ENCODE measurements around the gene CMIP. TPM values are rescaled to one million over a fixed set of nuclear protein-coding genes. Genes with fewer than 3 reads are reported as not detected.

The CMIP gene
- total RNA-seq, 1 experiment from 2014 or later = 10.7 TPM

- Histone ChIP-seq H3K36me3 (peaks cover 20% of the 10 kb centered on the region), H3K27ac (no peak overlapping the region), H3K4me1 (replicated peaks) (peaks cover 57% of the 10 kb centered on the region), H3K4me3 (no peak overlapping the region), H3K27me3 (replicated peaks) (no peaks in the 10 kb centered on the region), H3K9me3 (replicated peaks) (no peaks in the 10 kb centered on the region)
- no peak for DNase-seq (ENCODE audit: low read depth in 1 of 2, low spot score in 2 of 2)
Observed at GRCh38 chr16:81652798-81653505, 208.3 kb downstream of the CMIP start.

DNA sequence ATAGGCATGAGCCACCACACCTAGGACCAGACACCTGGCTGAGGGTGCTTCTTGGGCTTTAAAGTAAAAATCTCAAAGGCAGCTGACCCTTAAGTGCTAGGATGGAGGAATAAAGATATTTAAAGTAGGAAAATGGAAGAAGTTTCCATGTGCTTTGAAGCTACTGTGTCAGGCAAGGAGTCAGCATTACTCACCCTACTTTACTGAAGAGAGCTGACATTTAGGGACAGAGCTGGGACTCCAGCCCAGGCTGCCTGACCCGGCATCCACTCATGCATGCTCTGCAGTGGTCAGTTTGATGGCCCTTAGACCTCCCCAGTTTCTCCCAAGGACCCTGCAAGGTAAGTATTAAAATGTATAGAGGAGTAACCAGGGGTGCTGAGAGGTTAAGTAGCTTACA lies 209.7 kb downstream of the CMIP start:
- peaks cover 52% of the 10 kb centered on the region for H3K4me1 ChIP-seq (replicated peaks)
- H3K4me3 ChIP-seq = no peak overlapping the region
- H3K9me3 ChIP-seq (replicated peaks) = no peaks in the 10 kb centered on the region
- no peak for DNase-seq (ENCODE audit: low read depth in 1 of 2, low spot score in 2 of 2)
- no peak overlapping the region for H3K27ac ChIP-seq
- peaks cover 27% of the 10 kb centered on the region for H3K36me3 ChIP-seq
- H3K27me3 ChIP-seq (replicated peaks) = no peaks in the 10 kb centered on the region

DNA sequence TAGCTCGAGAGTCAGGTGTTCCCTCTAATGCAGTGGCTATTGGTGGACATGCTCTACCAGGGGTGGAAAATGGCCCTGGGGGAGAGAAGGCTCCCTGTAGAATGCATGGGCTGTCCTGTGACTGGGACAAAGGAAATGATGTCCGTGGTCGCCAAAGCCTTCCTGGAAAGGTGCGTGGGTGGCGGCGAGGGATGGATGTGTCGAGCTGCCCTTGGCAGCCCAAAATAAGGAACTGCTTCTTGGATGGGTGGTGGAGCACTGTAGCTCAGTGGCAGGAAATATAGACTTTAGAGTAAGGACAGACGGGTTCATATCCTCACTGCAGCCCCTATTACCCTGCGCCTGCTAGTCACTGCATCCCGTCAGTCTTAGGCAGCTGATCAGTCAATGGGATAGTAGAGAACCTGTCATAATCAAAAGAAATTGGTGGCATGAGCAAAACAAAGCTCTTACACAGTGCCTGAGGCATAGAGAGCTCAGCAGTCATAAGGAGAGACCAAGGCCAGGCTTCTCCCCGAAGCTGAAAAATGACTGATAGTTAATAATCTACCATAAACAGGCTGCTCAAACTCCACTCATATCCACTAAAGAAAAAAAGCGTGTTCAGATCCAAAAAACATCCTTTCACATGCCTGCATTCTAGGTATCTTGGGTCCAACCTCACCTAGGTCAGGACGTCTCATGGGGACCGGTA lies 211.0 kb downstream of the CMIP start:
- no peak overlapping the region for H3K27ac ChIP-seq
- H3K36me3 ChIP-seq = peaks cover 27% of the 10 kb centered on the region
- H3K4me1 ChIP-seq (replicated peaks) = peaks cover 42% of the 10 kb centered on the region
- no peaks in the 10 kb centered on the region for H3K9me3 ChIP-seq (replicated peaks)
- H3K4me3 ChIP-seq = no peak overlapping the region
- H3K27me3 ChIP-seq (replicated peaks) = no peaks in the 10 kb centered on the region
- DNase-seq (ENCODE audit: low read depth in 1 of 2, low spot score in 2 of 2) = no peak

DNA sequence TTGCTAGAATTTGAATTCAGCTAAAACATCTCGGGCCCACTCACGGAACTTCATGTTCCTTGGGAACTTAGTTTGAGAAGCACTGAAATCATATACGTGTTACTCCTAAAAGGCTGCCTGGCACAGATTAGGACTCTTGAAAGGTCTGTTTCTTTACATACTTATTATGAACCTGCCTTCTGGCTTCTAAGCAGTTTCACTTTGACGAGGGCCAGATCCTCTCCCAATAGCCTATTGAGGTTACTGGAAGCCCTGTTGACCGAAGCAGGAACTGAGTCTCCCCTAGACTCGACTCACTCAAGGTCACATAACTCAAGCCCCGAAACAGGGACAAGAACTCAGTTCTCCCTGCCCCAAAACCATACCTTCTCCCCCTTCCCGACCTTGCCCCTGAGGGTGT lies 212.6 kb downstream of the CMIP start:
- no peaks in the 10 kb centered on the region for H3K9me3 ChIP-seq (replicated peaks)

GRCh38 chr16:81657781-81658180 lies 213.2 kb downstream of the CMIP start:
- H3K27ac ChIP-seq = peak overlapping the region; percentile 94
- H3K9me3 ChIP-seq (replicated peaks) = no peaks in the 10 kb centered on the region
- H3K4me3 ChIP-seq = peak overlapping the region; percentile 16
- peaks cover 46% of the 10 kb centered on the region for H3K4me1 ChIP-seq (replicated peaks)
- peaks cover 30% of the 10 kb centered on the region for H3K36me3 ChIP-seq
- peak; percentile 95 to 96 for DNase-seq (ENCODE audit: low read depth in 1 of 2, low spot score in 2 of 2)
- H3K27me3 ChIP-seq (replicated peaks) = no peaks in the 10 kb centered on the region

More for the DNA sequence above, 212.6 kb downstream of the CMIP start:
- no peaks in the 10 kb centered on the region for H3K27me3 ChIP-seq (replicated peaks)
- H3K4me1 ChIP-seq (replicated peaks) = peaks cover 42% of the 10 kb centered on the region
- peak overlapping the region; percentile 94 for H3K27ac ChIP-seq
- peaks cover 34% of the 10 kb centered on the region for H3K36me3 ChIP-seq
- H3K4me3 ChIP-seq = peak overlapping the region; percentile 16
- no peak for DNase-seq (ENCODE audit: low read depth in 1 of 2, low spot score in 2 of 2)

- Histone ChIP-seq H3K27ac (peak overlapping the region; percentile 94; the same call in 1 of the 2 replicates), H3K4me1 (replicated peaks) (peaks cover 52% of the 10 kb centered on the region), H3K4me3 (no peak overlapping the region)
Observed at GRCh38 chr16:81658373-81658772, 213.8 kb downstream of the CMIP start.

GRCh38 chr16:81659249-81659648 lies 214.6 kb downstream of the CMIP start:
- Histone ChIP-seq H3K36me3 (peaks cover 22% of the 10 kb centered on the region), H3K27ac (no peak overlapping the region)

More at GRCh38 chr16:81658373-81658772, 213.8 kb downstream of the CMIP start:
- Histone ChIP-seq H3K36me3 (peaks cover 24% of the 10 kb centered on the region), H3K9me3 (replicated peaks) (no peaks in the 10 kb centered on the region), H3K27me3 (replicated peaks) (no peaks in the 10 kb centered on the region)
- no peak for DNase-seq (ENCODE audit: low read depth in 1 of 2, low spot score in 2 of 2)

GRCh38 chr16:81661082-81661481 lies 216.5 kb downstream of the CMIP start:
- H3K4me1 ChIP-seq (replicated peaks) = peaks cover 41% of the 10 kb centered on the region
- no peak overlapping the region for H3K4me3 ChIP-seq
- H3K27me3 ChIP-seq (replicated peaks) = no peaks in the 10 kb centered on the region
- H3K27ac ChIP-seq = no peak overlapping the region
- peaks cover 26% of the 10 kb centered on the region for H3K36me3 ChIP-seq
- DNase-seq (ENCODE audit: low read depth in 1 of 2, low spot score in 2 of 2) = no peak
- H3K9me3 ChIP-seq (replicated peaks) = no peaks in the 10 kb centered on the region

More at GRCh38 chr16:81659249-81659648, 214.6 kb downstream of the CMIP start:
- no peak for DNase-seq (ENCODE audit: low read depth in 1 of 2, low spot score in 2 of 2)
- H3K27me3 ChIP-seq (replicated peaks) = no peaks in the 10 kb centered on the region
- peaks cover 59% of the 10 kb centered on the region for H3K4me1 ChIP-seq (replicated peaks)
- no peak overlapping the region for H3K4me3 ChIP-seq
- no peaks in the 10 kb centered on the region for H3K9me3 ChIP-seq (replicated peaks)

- H3K9me3 ChIP-seq (replicated peaks) = no peaks in the 10 kb centered on the region
- no peak overlapping the region for H3K27ac ChIP-seq
- H3K4me3 ChIP-seq = no peak overlapping the region
- DNase-seq (ENCODE audit: low read depth in 1 of 2, low spot score in 2 of 2) = no peak
- peaks cover 28% of the 10 kb centered on the region for H3K4me1 ChIP-seq (replicated peaks)
- peaks cover 16% of the 10 kb centered on the region for H3K36me3 ChIP-seq
- no peaks in the 10 kb centered on the region for H3K27me3 ChIP-seq (replicated peaks)
Observed at GRCh38 chr16:81664153-81664552, 219.5 kb downstream of the CMIP start.

GRCh38 chr16:81665588-81665987 lies 221.0 kb downstream of the CMIP start:
- H3K27me3 ChIP-seq (replicated peaks) = no peaks in the 10 kb centered on the region
- H3K9me3 ChIP-seq (replicated peaks) = no peaks in the 10 kb centered on the region
- H3K4me3 ChIP-seq = no peak overlapping the region
- H3K4me1 ChIP-seq (replicated peaks) = peaks cover 28% of the 10 kb centered on the region
- H3K27ac ChIP-seq = no peak overlapping the region
- peaks cover 22% of the 10 kb centered on the region for H3K36me3 ChIP-seq
- no peak for DNase-seq (ENCODE audit: low read depth in 1 of 2, low spot score in 2 of 2)

GRCh38 chr16:81666113-81666512 lies 221.5 kb downstream of the CMIP start:
- H3K36me3 ChIP-seq = peaks cover 18% of the 10 kb centered on the region
- H3K27me3 ChIP-seq (replicated peaks) = no peaks in the 10 kb centered on the region
- H3K4me3 ChIP-seq = no peak overlapping the region
- peaks cover 28% of the 10 kb centered on the region for H3K4me1 ChIP-seq (replicated peaks)
- no peaks in the 10 kb centered on the region for H3K9me3 ChIP-seq (replicated peaks)
- DNase-seq (ENCODE audit: low read depth in 1 of 2, low spot score in 2 of 2) = no peak
- no peak overlapping the region for H3K27ac ChIP-seq

DNA sequence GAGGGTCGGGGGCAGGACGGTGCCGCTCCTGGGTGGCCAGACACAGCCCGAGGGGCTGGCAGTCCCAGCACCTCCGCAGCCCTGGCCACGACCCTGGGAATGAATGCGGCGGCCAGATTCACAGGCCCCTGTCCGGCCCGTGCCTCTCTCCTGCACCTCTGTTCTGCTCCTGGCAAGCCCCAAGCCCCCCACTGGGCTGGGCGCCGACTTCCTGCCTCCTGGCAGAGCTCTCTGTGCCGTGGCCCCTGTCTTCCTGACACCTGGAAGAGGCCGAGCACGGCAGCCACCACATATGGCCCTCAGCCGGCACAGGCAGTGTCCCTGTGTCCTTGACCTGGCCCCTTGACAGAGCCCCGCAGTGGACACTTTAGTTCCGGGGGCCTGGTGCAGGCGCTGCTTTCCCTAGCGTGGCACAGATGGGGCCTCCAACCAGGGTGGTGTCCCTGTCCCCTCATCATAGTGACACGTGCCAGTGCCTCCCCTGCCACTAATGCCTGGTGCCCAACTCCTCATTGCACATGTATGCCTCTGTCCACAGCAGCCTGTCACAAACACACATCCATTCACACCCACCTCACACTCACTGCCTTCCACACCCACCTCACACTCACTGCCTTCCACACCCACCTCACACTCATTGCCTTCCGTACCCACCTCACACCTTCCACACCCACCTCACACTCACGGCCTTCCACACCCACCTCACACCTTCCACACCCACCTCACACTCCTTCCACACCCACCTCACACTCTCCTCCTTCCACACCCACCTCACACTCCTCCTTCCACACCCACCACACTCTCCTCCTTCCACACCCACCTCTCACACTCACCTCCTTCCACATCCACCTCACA lies 223.9 kb downstream of the CMIP start:
- peaks cover 32% of the 10 kb centered on the region for H3K4me1 ChIP-seq (replicated peaks)
- no peak overlapping the region for H3K27ac ChIP-seq
- no peaks in the 10 kb centered on the region for H3K27me3 ChIP-seq (replicated peaks)
- peaks cover 21% of the 10 kb centered on the region for H3K36me3 ChIP-seq
- no peak for DNase-seq (ENCODE audit: low read depth in 1 of 2, low spot score in 2 of 2)
- no peaks in the 10 kb centered on the region for H3K9me3 ChIP-seq (replicated peaks)
- H3K4me3 ChIP-seq = no peak overlapping the region

DNA sequence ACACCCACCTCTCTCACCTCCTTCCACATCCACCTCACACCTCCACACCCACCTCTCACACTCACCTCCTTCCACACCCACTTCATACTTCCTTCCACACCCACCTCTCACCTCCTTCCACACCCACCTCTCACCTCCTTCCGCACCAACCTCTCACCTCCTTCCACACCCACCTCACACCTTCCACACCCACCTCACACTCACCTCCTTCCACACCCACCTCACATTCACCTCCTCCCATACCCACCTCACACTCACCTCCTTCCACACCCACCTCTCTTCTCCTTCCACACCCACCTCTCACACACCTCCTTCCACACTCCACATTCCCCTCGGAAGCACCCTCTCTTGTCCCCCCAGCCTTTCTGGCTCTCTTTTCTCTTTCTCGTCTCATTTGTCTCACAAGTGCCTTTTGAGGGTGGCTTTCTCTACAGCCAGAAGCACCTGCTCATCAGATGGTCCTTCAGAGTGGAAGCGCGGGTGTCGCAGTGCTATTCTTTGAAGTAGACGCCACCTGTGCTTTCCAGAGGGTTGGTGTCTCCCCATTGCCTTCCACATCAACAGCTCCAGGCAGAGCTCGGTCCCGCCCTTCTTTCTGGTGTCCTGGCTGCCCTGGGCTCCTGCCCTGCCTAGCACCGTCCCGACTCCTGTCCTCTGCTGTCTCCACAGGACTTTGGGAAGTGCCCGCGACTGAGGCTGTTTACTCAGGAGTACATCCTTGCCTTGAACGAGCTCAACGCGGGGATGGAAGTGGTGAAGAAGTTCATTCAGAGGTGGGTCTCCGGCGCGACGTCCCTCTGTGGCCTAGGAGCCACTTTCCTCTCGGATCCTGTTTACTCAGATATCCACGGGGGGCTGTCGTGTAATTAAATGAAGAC lies 225.1 kb downstream of the CMIP start:
- Histone ChIP-seq H3K27ac (no peak overlapping the region), H3K4me3 (no peak overlapping the region), H3K9me3 (replicated peaks) (no peaks in the 10 kb centered on the region), H3K27me3 (replicated peaks) (no peaks in the 10 kb centered on the region), H3K36me3 (peaks cover 16% of the 10 kb centered on the region; the same call in 1 of the 2 replicates), H3K4me1 (replicated peaks) (peaks cover 25% of the 10 kb centered on the region)
- no peak for DNase-seq (ENCODE audit: low read depth in 1 of 2, low spot score in 2 of 2)
